Mesenchymal stem cell (in vitro differentiated cells and primary cell): ENCODE data around the gene DARS1.

Source experiments
- DNase-seq: peaks from one replicate; pipeline ENCODE4 v3.0.0-alpha.2; 2013
- H2AFZ ChIP-seq: one replicate; pipeline ENCODE4 v1.6.1; 2013; ENCODE audit warnings: low read depth, mild to moderate bottlenecking, control low read depth, inconsistent platforms, low read length, moderate library complexity
- H2AK5ac ChIP-seq: 2 replicates; pipeline ENCODE4 v1.6.1; 2013; ENCODE audit warnings: low read length, moderate library complexity, mild to moderate bottlenecking, inconsistent platforms; ENCODE audit not compliant: severe bottlenecking
- H2BK120ac ChIP-seq: one replicate; pipeline ENCODE4 v1.6.1; 2013; ENCODE audit warnings: low read depth, mild to moderate bottlenecking, inconsistent platforms, low read length, moderate library complexity
- H2BK12ac ChIP-seq, 2 experiments: one replicate each; pipeline ENCODE4 v1.6.1; 2013; ENCODE audit warnings: inconsistent platforms in 2 of 2, low read length in 2 of 2, mild to moderate bottlenecking in 2 of 2, moderate library complexity in 2 of 2, control low read depth in 1 of 2
- H2BK15ac ChIP-seq: one replicate; pipeline ENCODE4 v1.6.1; 2013; ENCODE audit warnings: mild to moderate bottlenecking, low read depth, inconsistent platforms; ENCODE audit not compliant: poor library complexity, severe bottlenecking
- H2BK5ac ChIP-seq: 2 replicates; pipeline ENCODE4 v1.6.1; 2013; ENCODE audit warnings: low read depth, mild to moderate bottlenecking, low read length, control low read depth, inconsistent platforms; ENCODE audit not compliant: poor library complexity, severe bottlenecking
- H3K14ac ChIP-seq, 2 experiments: one replicate each; pipeline ENCODE4 v1.6.1; 2013; ENCODE audit warnings: inconsistent platforms in 2 of 2, low read length in 2 of 2, control low read depth in 1 of 2, mild to moderate bottlenecking in 1 of 2, moderate library complexity in 1 of 2
- H3K18ac ChIP-seq, 2 experiments: one replicate each; pipeline ENCODE4 v1.6.1; 2013; ENCODE audit warnings: inconsistent platforms in 2 of 2, low read length in 2 of 2, control low read depth in 1 of 2, low read depth in 1 of 2, mild to moderate bottlenecking in 1 of 2
- H3K23ac ChIP-seq, 2 experiments: one replicate each; pipeline ENCODE4 v1.6.1; 2013; ENCODE audit warnings: inconsistent platforms in 2 of 2, low read length in 2 of 2, mild to moderate bottlenecking in 2 of 2, moderate library complexity in 2 of 2, control low read depth in 1 of 2
- H3K27ac ChIP-seq: 2 replicates; pipeline ENCODE4 v1.5.1; 2013; ENCODE audit warnings: mild to moderate bottlenecking, moderate library complexity, low read length, control low read depth, inconsistent platforms; ENCODE audit not compliant: poor library complexity, severe bottlenecking
- H3K27me3 ChIP-seq, 2 experiments: 2 replicates each; pipeline versions ENCODE4 v1.6.1 to v1.7.0; 2013; ENCODE audit warnings: low read length in 2 of 2, mild to moderate bottlenecking in 2 of 2, moderate library complexity in 2 of 2, control low read depth in 1 of 2, inconsistent platforms in 1 of 2; ENCODE audit not compliant: control insufficient read depth in 1 of 2, insufficient read depth in 1 of 2
- H3K36me3 ChIP-seq, 2 experiments: 2 replicates each; pipeline versions ENCODE4 v1.6.1 to v1.7.0; 2013; ENCODE audit warnings: low read length in 2 of 2, control low read depth in 1 of 2, inconsistent platforms in 1 of 2, low read depth in 1 of 2, mild to moderate bottlenecking in 1 of 2; ENCODE audit not compliant: insufficient read depth in 2 of 2, control insufficient read depth in 1 of 2
- H3K4ac ChIP-seq, 2 experiments: one replicate each; pipeline ENCODE4 v1.6.1; 2013; ENCODE audit warnings: inconsistent platforms in 2 of 2, low read length in 2 of 2, mild to moderate bottlenecking in 2 of 2, moderate library complexity in 2 of 2, control low read depth in 1 of 2, low read depth in 1 of 2
- H3K4me1 ChIP-seq: 2 replicates; pipeline ENCODE4 v1.6.1; 2013; ENCODE audit warnings: low read depth, low read length, control low read depth; ENCODE audit not compliant: control insufficient read depth, insufficient read depth
- H3K4me2 ChIP-seq: 2 replicates; pipeline ENCODE4 v1.6.1; 2013; ENCODE audit warnings: low read length, mild to moderate bottlenecking, inconsistent platforms; ENCODE audit not compliant: poor library complexity, severe bottlenecking
- H3K4me3 ChIP-seq, 2 experiments: 2 replicates each; pipeline versions ENCODE4 v1.5.1 to v1.7.0; 2013; ENCODE audit warnings: low read length in 2 of 2, mild to moderate bottlenecking in 2 of 2, control low read depth in 1 of 2, low read depth in 1 of 2; ENCODE audit not compliant: insufficient read depth in 1 of 2
- H3K79me1 ChIP-seq: replicated peaks from 2 replicates; pipeline ENCODE4 v1.6.1; 2013; ENCODE audit warnings: mild to moderate bottlenecking, control low read depth, low read length, inconsistent platforms; ENCODE audit not compliant: poor library complexity, severe bottlenecking
- H3K9ac ChIP-seq: 2 replicates; pipeline ENCODE4 v1.7.0; 2013; ENCODE audit warnings: mild to moderate bottlenecking, low read length, moderate library complexity
- H3K9me3 ChIP-seq: 2 replicates; pipeline ENCODE4 v1.7.0; 2013; ENCODE audit warnings: mild to moderate bottlenecking, low read length; ENCODE audit not compliant: control insufficient read depth
- H4K8ac ChIP-seq: one replicate; pipeline ENCODE4 v1.6.1; 2013; ENCODE audit warnings: inconsistent platforms, mild to moderate bottlenecking, low read length, moderate library complexity
- H4K91ac ChIP-seq: one replicate; pipeline ENCODE4 v1.6.1; 2013; ENCODE audit warnings: mild to moderate bottlenecking, low read length, inconsistent platforms
- WGBS: methylation state at CpG from one replicate; pipeline ENCODE4 v1.1.7; 2013; ENCODE audit warnings: mixed read lengths; 5-methylcytosine and 5-hydroxymethylcytosine counted together

The DARS1 gene

GRCh38 chr2:136031711-136032110, 46.3 kb upstream of the DARS1 start:
- Histone ChIP-seq H3K27me3 (peaks cover 0 to 14% of the 10 kb centered on the region in 2 experiments), H3K9ac (no peak overlapping the region), H3K18ac (no peak overlapping the region), H4K8ac (no peak overlapping the region), H2BK15ac (no peak overlapping the region), H3K4ac (no peak overlapping the region), H4K91ac (no peak overlapping the region), H3K23ac (no peak overlapping the region), H2BK120ac (no peak overlapping the region), H2AFZ (no peak overlapping the region), H3K36me3 (no peaks in the 10 kb centered on the region), H2BK5ac (no peak overlapping the region), H2AK5ac (no peak overlapping the region), H3K4me3 (no peak overlapping the region), H3K4me1 (no peaks in the 10 kb centered on the region), H3K4me2 (no peak overlapping the region), H3K9me3 (no peaks in the 10 kb centered on the region), H2BK12ac (no peak overlapping the region), H3K14ac (no peak overlapping the region), H3K79me1 (no peaks in the 10 kb centered on the region), H3K27ac (no peak overlapping the region)
- DNase-seq = no peak
- WGBS = 48% methylated on average over 4 of the region's 7 CpGs

- H3K9me3 ChIP-seq = no peaks in the 10 kb centered on the region
- H3K18ac ChIP-seq = no peak overlapping the region
- H2AK5ac ChIP-seq = no peak overlapping the region
- H3K14ac ChIP-seq = no peak overlapping the region
- no peak overlapping the region for H4K8ac ChIP-seq
- H3K4me2 ChIP-seq = no peak overlapping the region
- no peak overlapping the region for H2BK15ac ChIP-seq
- H2BK12ac ChIP-seq = no peak overlapping the region
- H3K23ac ChIP-seq = no peak overlapping the region
- H3K4ac ChIP-seq = no peak overlapping the region
- H3K4me1 ChIP-seq = peaks cover 4% of the 10 kb centered on the region
- H3K27me3 ChIP-seq = peaks cover 0 to 14% of the 10 kb centered on the region in 2 experiments
- no peak overlapping the region for H3K27ac ChIP-seq
- WGBS = 90% methylated on average over 3 of the region's 3 CpGs
- no peaks in the 10 kb centered on the region for H3K36me3 ChIP-seq
- H4K91ac ChIP-seq = no peak overlapping the region
- no peak overlapping the region for H2BK120ac ChIP-seq
- H2AFZ ChIP-seq = no peak overlapping the region
- H3K9ac ChIP-seq = no peak overlapping the region
- H3K4me3 ChIP-seq = no peak overlapping the region
- no peaks in the 10 kb centered on the region for H3K79me1 ChIP-seq
- H2BK5ac ChIP-seq = no peak overlapping the region
- DNase-seq = no peak
Measured at GRCh38 chr2:136030406-136030805, 45.0 kb upstream of the DARS1 start.

- DNase-seq = no peak
- Histone ChIP-seq H2BK5ac (no peak overlapping the region), H3K18ac (no peak overlapping the region), H3K4ac (no peak overlapping the region), H3K36me3 (no peaks in the 10 kb centered on the region), H2BK120ac (no peak overlapping the region), H2AK5ac (no peak overlapping the region), H3K79me1 (no peaks in the 10 kb centered on the region), H3K9ac (no peak overlapping the region), H3K9me3 (no peaks in the 10 kb centered on the region), H3K23ac (no peak overlapping the region), H3K4me3 (no peak overlapping the region), H3K4me1 (peaks cover 6% of the 10 kb centered on the region), H2AFZ (no peak overlapping the region), H3K27me3 (peaks cover 0 to 14% of the 10 kb centered on the region in 2 experiments), H2BK15ac (no peak overlapping the region), H2BK12ac (no peak overlapping the region), H4K8ac (no peak overlapping the region), H3K14ac (no peak overlapping the region), H3K27ac (no peak overlapping the region), H3K4me2 (no peak overlapping the region), H4K91ac (no peak overlapping the region)
- WGBS = 96% methylated on average over 4 of the region's 6 CpGs
Measured at GRCh38 chr2:136029149-136029548, 43.7 kb upstream of the DARS1 start.

GRCh38 chr2:136028001-136028400, 42.6 kb upstream of the DARS1 start:
- Histone ChIP-seq H3K4me1 (peaks cover 6% of the 10 kb centered on the region), H2BK15ac (no peak overlapping the region), H3K23ac (no peak overlapping the region), H3K9ac (no peak overlapping the region), H2AK5ac (no peak overlapping the region), H3K27me3 (peaks cover 0 to 14% of the 10 kb centered on the region in 2 experiments), H4K8ac (no peak overlapping the region), H2BK5ac (no peak overlapping the region), H3K18ac (no peak overlapping the region), H3K4me2 (no peak overlapping the region), H2AFZ (no peak overlapping the region), H3K27ac (no peak overlapping the region), H2BK12ac (no peak overlapping the region), H4K91ac (no peak overlapping the region), H3K4me3 (no peak overlapping the region), H3K36me3 (no peaks in the 10 kb centered on the region), H3K14ac (no peak overlapping the region), H3K4ac (no peak overlapping the region), H3K9me3 (no peaks in the 10 kb centered on the region), H3K79me1 (no peaks in the 10 kb centered on the region), H2BK120ac (no peak overlapping the region)
- no peak for DNase-seq
- WGBS = 96% methylated on average over 9 of the region's 9 CpGs
